Myocyte (in vitro differentiated cells): ENCODE measurements around the gene RAPGEF6. TPM values are rescaled to one million over a fixed set of nuclear protein-coding genes. Genes with fewer than 3 reads are reported as not detected.
"Not testable (repeated sequence)": the region's sequence is repeated elsewhere in the genome, so short reads cannot be mapped to it uniquely, and the experiment has no call there.

Source experiments
- DNase-seq: peaks from one replicate; pipeline ENCODE4 v3.0.0-alpha.2; 2012; ENCODE audit warnings: low read depth
- total RNA-seq: library from RNA; depleted of rRNA; stranded (reverse); fragments of >200 nt; gene quantifications from 2 replicates; pipeline ENCODE4 v1.2.3, GENCODE V29; 2014

RAPGEF6 gene
- total RNA-seq, 1 donor from 2014 or later: 9.8 TPM

DNA sequence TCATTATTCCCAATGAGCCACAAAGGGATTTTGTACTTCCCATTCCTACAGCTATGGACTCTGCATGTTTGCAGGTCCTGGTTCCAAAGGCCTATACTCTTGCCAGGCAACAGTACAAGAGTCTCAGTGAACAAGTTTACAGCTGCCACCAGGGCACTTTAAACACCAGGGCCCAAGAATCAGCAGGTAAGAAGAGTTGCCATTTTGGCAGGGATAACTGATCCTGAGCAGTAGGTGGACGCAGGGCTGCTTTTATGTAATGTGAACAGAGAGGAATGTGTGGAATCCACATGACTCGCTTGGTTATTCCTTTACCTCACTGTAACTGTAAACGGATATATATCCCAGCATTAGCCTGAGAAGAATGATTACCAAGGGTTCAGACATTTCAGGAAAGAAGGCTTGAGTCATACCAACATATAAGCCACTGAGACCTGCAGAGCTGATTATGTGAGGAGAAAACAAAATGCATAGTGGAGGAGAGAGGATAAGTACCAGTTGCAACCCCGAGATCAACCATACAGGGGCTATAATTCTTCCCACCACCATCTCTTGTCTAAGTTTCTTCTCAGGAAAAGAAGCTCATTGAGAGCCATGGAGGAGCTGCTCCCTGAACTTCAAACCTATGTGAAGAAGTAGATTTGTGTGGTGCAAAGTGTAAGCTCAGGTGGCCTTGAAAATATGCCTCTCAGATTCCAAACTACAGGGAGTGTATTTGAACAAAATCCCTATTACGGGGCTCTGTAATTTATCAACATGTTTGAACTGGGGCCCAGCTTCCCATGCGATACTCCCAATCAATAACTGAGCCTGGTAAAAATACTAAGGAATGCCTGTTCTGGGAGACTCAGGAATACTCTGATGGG, 24.6 kb downstream of the RAPGEF6 start:
- no peak for DNase-seq

- DNase-seq: no peak
Measured at GRCh38 chr5:131609774-131610173, 25.3 kb downstream of the RAPGEF6 start.

GRCh38 chr5:131608597-131608996, 26.4 kb downstream of the RAPGEF6 start:
- DNase-seq: no peak

GRCh38 chr5:131607903-131608540, 27.0 kb downstream of the RAPGEF6 start:
- DNase-seq: no peak

DNA sequence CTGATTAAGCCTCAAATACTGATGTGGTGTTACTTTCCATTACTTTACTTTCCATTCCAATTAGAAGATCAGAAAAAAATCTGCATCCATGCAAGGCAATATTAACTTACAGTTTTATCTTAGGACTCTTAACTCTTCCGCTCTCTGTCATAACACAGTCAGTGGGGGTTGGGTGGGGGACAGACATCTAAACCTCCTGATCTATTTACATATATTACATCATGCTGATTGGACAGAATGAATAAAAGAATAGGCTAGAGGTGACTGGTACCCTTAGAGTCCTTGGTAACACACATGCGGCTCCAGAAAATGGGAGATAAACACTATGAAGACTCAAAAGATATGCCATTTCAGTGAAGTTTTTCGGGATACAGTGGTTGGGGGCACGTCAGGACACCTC, 27.6 kb downstream of the RAPGEF6 start:
- no peak for DNase-seq

DNA sequence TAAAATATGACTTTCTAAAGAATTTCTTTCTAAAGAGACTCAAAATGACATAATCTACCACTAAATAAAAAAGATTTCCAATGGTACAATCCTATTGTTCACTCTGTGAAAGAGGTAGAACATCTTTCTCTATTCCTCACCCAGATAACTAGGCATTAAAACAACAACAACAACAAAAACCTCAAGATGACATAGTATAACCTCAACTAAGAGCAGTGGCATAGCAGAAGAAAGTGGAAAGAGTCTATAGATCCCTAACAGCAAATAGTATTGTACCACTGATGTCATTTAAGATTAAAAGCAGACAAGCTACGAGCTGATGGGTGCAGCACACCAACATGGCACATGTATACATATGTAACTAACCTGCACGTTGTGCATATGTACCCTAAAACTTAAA, 29.9 kb downstream of the RAPGEF6 start:
- no peak for DNase-seq

DNA sequence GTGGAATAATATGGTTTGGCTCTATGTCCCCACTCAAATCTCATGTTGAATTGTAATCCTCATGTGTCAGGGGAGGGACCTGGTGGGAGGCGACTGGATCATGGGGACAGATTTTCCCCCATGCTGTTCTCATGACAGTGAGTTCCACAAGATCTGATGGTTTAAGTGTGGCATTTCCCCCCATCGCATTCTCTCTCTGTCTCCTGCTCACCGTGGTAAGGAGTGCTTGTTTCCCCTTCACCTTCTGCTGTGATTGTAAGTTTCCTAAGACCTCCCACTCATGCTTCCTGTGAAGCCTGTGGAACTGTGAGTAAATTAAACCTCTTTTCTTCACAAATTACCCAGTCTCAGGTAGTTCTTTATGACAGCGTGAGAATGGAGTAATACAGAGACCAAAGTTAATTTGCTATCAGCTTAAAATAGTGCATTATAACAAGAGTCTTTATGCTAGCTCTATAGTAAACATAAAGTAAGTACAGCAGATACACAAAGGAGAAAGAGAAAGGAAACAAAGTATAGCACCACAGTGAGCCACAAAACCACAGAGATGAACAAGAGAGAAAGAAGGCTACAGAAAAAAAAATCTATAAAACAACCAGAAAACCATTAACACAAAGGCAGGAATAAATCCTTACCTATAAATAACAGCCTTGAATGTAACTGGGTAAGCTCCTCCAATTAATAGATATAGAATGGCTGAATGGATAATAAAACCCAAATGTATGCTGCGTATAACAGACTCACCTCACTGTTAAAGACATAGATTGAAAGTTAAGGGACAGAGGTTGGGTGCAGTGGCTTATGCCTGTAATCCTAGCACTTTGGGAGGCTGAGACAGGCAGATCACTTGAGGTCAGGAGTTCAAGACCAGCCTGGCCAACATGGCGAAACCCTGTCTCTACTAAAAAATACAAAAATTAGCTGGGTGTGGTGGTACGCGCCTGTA, 39.7 kb downstream of the RAPGEF6 start:
- DNase-seq: no peak

DNA sequence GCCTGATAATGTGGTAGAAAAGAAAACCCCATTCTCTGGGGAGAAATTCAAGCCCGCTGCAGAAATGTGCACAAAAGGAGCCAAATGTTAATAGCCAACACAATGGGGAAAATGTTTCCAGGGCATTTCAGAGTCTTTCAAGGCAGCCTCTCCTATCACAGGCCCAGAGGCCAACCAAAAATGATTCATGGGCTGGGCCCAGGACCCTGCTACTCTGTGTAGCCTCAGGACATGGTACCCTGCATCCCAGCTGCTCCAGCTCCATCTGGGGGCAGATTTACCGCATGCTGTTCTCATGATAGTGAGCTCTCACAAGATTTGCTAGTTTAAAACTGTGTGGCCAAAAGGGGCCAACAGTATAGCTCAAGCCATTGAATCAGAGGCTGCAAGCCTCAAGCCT, 41.1 kb downstream of the RAPGEF6 start:
- no peak for DNase-seq

- not testable (repeated sequence) for DNase-seq
Measured at GRCh38 chr5:131593436-131593835, 41.6 kb downstream of the RAPGEF6 start.

DNA sequence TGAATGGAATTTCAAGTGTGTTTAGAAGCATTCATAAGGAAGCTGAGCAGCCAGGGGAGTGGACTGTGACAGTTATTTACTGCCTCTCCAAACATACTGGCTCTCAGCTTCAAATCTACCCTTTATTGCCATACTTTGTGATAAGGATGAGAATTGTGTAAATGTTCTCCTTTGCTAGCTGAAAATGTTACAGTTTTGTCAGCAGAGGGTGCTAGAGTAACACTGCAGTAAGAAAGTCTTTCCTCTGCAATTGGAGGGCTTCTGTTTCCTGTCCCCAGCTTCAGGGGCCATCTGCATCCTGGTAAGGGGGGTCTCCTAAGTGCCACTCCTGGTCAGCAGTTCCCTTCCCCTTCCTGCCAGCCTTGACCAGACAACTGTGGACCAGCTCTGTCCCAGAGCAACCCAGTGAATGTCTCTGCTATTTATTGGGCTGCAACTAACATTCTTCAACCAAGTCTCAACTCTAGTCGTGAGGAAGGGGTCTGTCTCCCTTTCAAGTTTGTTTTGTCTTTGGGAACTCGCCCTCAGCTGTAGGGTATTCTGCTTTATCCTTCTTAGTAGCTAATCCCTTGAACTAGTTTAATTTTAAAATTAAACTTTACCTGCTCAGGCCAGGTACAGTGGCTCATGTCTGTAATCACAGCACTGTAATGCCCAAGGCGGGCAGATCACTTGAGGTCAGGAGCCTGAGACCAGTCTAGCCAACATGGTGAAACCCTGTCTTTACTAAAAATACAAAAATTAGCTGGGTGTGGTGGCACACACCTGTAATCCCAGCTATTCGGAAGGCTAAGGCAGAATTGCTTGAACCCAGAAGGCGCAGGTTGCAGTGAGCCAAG, 45.3 kb downstream of the RAPGEF6 start:
- peak; percentile 53 for DNase-seq

DNA sequence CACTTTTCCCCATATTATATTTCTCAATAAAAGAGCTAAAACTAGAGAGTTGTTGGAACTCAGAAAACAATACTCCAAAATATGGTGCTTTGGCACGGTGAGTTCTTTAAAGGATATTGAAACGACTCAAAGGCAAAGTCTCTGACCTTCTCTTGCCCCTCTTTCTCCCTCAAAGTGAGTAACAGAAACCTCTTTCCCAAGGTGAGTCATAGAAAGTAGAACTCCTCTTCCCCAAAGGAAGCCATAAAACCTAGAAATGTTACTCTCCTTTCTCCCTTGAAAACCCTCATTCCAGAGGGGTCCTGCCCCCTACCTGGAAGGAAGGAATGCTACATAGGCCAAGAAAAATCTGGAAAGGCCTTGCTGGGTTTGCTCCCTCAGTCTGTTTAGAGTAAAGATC, 47.5 kb downstream of the RAPGEF6 start:
- no peak for DNase-seq

DNA sequence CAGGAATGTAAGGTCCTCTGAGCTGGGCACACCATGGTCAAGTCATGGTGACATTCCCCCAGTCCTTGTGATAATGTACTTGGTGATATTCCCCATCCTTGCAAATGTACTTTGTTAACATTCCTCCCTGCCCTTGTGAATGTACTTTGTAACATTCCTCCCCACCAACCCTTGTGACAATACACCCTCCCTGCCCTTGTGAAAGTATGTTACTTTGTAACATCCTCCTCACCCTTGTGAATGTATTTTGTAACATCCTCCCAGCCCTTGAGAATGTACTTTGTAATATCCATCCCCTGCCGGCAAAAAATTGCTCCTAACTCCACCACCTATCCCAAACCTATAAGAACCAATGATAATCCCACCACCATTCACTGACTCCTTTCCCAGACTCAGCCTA, 53.3 kb downstream of the RAPGEF6 start:
- no peak for DNase-seq

GRCh38 chr5:131579917-131580671, 54.9 kb downstream of the RAPGEF6 start:
- no peak for DNase-seq

DNA sequence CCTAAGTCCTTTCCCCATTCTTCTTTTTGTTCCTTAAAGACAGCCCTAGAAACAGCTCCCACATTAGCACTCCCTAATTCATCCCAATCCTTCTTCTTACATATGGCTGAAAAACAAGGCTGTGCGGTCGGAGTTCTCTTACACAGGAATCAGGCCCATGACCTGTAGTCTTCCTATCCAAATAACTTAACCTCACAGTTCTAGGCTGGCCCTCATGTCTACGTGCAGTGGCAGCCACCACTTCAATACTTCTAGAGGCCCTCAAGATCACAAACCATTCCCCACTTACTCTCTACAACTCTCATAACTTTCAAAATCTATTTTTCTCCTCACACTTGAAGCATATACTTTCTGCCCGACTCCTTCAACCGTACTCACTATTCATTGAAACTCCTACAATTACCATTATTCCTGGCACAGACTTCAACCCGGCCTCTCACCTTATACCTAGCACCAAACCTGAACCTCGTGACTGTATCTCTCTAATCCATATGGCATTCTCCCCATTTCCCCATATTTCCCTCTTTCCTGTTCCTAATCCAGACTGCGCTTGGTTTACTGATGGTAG, 59.3 kb downstream of the RAPGEF6 start:
- DNase-seq: no peak

- no peak for DNase-seq
Measured at GRCh38 chr5:131571669-131572168, 63.3 kb downstream of the RAPGEF6 start.

GRCh38 chr5:131570757-131571156, 64.3 kb downstream of the RAPGEF6 start:
- no peak for DNase-seq

DNA sequence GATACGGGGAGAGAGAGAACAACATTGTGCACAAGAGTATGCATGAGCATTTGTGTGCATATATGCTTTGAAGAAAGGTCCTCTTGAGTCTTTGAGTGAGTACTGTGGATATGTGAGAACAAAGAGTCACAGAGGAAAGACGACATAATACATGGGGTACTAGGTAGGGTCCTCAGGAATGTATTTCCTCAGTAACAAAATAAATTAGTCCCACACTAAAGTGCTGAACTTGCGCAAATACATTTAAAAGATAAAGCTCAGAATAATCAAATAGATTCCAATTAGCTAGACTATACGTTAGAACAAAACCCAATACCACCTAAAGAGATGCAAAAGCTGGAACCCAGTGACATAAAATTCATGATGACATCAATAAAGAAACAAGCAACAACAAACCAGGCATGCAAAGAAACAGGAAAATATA, 70.8 kb downstream of the RAPGEF6 start:
- DNase-seq: no peak

GRCh38 chr5:131563434-131564228, 71.4 kb downstream of the RAPGEF6 start:
- DNase-seq: no peak

GRCh38 chr5:131550606-131551005, 84.4 kb downstream of the RAPGEF6 start:
- peak; percentile 22 for DNase-seq
